Measurements from ENCODE around the gene DESI1.
"Not testable (repeated sequence)": the region's sequence is repeated elsewhere in the genome, so short reads cannot be mapped to it uniquely, and the experiment has no call there.

Gene DESI1

DNA sequence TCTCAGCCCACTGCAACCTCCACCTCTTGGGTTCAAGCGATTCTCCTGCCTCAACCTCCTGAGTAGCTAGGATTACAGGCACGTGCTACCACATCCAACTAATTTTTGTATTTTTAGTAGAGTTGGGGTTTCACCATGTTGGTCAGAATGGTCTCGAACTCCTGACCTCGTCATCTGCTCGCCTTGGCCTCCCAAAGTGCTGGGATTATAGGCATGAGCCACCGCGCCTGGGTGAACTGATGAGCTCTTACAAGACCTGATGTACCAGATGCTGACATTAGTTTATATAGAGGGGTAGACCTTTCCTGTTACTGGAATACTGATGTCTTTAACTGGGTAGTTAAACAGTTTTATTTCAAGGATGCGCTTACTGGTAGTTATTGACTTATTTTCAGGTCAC is 13.8 kb upstream of the DESI1 start:
- not testable (repeated sequence) for DNase-seq (ENCODE audit: low spot score)

DNA sequence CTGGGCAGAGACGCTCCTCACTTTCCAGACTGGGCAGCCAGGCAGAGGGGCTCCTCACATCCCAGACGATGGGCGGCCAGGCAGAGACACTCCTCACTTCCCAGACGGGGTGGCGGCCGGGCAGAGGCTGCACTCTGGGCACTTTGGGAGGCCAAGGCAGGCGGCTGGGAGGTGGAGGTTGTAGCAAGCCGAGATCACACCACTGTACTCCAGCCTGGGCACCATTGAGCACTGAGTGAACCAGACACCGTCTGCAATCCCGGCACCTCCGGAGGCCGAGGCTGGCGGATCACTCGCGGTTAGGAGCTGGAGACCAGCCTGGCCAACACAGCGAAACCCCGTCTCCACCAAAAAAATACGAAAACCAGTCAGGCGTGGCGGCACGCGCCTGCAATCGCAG is 10.8 kb upstream of the DESI1 start:
- DNase-seq (ENCODE audit: low spot score): not testable (repeated sequence)

DNA sequence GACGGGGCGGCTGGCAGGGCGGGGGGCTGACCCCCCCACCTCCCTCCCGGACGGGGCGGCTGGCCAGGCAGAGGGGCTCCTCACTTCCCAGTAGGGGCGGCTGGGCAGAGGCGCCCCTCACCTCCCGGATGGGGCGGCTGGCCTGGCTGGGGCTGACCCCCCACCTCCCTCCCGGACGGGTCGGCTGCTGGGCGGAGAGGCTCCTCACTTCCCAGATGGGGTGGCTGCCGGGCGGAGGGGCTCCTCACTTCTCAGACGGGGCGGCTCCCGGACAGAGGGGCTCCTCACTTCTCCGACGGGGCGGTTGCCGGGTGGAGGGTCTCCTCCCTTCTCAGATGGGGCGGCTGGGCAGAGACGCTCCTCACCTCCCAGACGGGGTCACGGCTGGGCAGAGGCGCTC is 10.3 kb upstream of the DESI1 start:
- DNase-seq (ENCODE audit: low spot score): not testable (repeated sequence)

DNA sequence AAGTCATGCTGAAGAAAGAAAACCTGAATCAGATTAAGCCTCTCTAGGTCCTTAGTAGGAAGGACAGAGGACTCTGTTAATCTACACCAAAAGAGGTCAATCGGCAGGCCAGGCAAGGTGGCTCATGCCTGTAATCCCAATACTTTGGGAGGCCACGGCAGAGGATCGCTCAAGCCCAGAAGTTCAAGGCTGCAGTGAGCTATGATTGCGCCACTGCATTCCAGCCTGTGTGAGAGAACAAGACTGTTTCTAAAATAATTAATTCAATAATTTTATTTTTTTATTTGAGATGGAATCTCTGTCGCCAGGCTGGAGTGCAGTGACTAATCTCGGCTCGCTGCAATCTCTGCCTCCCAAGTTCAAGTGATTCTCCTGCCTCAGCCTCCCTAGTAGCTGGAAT is 4.7 kb upstream of the DESI1 start:
- DNase-seq (ENCODE audit: low spot score): no peak

DNA sequence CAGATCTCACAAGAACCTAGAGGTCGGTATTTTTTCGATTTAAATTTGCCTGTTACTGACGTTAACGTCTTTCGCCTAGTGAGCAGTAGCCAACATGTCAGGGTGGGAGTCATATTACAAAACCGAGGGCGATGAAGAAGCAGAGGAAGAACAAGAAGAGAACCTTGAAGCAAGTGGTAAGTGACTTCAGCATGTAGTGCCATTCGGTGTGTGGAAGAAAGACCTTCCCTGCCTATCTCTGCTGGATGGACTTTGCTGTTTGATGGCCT is 1.0 kb upstream of the DESI1 start:
- no peak for DNase-seq (ENCODE audit: low spot score)

DNA sequence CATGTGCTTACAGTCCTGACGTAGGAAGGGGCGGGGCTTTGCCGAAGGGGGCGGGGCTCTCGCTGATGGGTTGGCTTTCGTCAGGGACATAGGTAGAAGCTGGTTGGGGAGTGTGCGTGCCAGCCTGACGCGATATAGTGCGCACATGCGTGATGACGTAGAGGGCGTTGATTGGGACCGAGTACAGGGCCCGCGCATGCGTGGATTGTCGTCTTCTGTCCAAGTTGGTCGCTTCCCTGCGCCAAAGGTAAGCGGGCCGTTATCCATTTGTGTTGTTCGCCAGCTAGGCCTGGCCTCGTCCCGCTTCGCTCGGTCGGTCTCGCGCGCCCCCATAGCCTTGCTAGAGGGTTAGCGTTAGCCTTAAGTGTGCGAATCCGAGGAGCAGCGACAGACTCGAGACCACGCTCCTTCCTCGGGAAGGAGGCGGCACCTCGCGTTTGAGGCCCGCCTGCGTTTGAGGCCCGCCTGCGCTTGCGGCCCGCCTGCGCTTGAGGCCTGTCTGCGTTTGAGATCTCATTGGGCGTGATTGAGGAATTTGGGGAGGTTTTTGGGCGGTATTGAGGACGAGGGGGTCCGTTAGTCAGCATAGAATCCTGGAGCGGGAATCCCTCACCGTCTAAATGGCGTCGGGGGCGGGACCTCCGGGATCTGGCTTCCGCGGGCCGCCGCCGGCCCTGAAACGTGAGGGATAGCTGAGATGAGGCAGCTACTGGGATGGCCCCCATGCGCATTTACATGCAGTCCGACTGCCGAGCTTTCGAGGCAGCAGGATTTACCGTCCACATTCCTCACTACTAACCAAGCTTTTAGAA is 462 bp upstream of the DESI1 start, which contains the start of gene XRCC6:
Gene XRCC6 (plus strand): TSS at position 197 of the 812 bp plus-strand sequence. CDS start 710 bp downstream, outside the sequence.
- peak; percentile 100 for DNase-seq (ENCODE audit: low spot score)

DNA sequence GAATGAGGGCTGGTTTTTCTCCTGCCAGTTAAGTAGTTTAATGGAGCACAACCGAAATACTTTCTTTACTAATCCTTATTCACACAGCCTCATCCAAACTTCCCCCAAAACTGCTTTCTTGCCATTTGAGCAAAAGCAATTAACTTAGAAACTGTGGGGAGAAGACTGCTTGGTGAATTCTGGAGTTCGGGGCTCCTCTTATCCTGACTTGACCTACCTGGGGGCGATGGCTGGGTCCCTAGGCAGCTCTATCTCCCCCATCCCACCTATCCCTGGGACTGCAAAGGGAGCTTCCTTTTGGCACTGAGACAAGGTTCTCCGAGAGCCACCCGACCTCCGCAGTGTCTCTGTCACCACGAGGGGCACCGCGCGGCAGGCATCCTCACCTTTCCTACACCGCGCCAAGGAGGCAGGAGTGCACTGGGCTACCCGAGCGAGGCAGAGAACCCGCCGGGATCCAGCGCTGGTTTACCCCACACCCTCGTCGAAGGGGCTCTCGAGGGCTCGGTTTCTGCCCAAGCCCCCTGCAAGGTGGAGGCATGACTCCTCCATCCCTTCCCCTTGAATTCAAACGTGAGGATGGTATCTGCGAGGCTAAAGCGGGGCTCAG is 759 bp downstream of the DESI1 start:
- DNase-seq (ENCODE audit: low spot score): no peak

DNA sequence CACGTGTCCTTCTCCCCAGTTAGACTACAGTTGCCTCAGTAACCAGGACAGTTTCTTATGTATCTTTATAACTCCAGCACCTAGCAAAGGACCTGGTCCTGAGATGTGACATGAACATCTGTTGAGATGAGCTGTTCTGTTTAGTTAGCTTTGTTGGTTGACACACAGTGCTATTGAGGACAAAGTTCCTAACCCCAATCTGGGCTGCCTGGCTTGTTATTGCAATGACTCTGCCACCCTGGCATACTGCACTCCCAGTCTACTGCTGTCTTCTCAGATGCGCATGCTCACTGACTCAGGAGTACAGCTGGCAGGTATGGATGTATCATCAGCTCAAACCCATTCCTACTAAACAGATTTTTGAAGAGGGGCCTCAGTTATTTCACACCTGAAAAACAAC is 7.4 kb downstream of the DESI1 start:
- no peak for DNase-seq (ENCODE audit: low spot score)

DNA sequence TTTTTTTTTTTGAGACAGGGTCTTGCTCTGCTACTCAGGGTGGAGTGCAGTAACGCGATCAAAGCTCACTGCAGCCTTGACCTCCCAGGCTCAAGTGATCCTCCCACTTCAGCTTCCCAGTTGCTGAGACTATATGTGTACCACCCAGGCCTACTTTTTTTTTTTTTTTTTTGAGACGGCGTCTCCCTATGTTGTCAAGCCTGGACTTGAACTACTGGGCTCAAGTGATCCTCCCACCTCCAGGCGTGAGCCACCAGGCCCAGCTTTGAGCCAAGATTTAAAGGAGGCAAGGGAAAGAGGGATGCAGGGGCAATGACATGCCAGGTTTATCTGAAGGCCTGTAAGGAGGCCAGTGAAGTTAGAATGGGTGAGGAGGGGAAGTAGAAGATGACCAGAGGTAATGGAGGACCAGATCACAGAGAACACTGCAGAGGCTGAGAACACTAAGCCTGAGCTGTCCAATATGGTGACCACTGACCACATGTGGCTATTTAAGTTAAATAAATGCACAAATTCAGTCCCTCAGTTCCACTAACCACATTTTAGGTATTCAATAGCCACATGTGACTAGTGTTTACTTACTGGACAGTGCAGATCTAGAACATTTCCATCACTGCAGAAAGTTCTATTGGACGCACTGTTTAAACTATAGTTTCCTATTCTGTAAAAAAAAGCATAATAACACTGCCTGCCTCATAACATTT is 8.1 kb downstream of the DESI1 start:
- no peak for DNase-seq (ENCODE audit: low spot score)

DNA sequence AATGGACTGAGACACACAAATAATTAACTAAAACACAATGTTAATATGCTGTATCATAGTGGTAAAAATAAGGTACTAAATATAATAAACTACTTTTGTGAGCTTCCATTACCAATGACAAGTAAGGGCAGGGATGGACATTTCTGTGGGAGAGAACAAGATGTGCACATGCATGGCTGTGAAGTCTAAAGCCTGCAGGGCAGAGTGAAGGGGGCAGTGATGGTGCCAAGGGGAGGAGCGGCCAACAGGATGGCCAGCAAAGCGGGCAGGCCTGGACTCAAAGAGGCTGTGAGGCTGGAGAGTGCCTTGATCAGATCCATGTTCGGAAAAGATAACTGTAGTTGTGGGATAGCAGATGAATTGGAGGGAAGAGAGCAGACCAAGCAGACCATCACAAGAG is 12.5 kb downstream of the DESI1 start:
- no peak for DNase-seq (ENCODE audit: low spot score)

DNA sequence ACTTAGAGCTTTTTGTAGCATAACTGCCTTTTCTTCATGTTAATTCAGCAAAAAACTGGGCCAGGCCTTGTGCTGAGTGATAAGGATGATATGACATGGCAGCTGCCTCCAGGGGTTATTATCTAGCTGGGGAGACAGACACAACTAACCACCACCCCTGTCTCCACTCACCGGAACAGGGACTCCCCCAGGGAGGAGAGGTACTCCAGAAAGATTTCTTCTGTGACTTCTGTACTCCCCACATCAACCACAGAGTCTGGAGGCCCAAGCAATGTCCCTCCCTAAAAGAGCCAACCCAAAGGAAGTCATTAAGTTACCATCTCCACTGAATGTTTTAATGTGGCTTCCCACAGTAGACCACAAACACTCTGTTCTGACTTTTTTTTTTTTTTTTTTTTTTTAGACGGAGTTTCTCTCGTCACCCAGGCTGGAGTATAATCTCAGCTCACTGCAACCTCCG is 16.9 kb downstream of the DESI1 start:
- no peak for DNase-seq (ENCODE audit: low spot score)

DNA sequence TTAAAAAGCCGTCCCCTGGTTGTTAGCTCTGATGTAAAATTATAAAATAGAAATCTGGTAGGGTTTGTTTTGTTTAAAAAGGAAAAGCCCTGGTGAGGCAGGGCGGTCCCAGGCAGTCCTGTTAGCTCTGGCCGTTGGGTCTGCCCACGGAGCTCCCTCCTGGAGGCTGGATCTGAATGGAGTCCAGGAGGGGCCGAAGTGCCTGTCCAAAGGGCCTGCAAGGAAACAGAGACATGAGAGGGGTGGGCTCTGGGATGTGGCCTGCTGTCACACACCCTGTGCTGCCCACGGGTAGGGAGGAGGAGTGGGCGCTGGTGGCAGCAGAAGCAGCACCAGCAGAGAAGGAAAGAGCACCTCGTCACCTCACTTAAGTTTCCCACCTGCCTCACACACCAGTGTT is 19.9 kb downstream of the DESI1 start:
- DNase-seq (ENCODE audit: low spot score): no peak

DNA sequence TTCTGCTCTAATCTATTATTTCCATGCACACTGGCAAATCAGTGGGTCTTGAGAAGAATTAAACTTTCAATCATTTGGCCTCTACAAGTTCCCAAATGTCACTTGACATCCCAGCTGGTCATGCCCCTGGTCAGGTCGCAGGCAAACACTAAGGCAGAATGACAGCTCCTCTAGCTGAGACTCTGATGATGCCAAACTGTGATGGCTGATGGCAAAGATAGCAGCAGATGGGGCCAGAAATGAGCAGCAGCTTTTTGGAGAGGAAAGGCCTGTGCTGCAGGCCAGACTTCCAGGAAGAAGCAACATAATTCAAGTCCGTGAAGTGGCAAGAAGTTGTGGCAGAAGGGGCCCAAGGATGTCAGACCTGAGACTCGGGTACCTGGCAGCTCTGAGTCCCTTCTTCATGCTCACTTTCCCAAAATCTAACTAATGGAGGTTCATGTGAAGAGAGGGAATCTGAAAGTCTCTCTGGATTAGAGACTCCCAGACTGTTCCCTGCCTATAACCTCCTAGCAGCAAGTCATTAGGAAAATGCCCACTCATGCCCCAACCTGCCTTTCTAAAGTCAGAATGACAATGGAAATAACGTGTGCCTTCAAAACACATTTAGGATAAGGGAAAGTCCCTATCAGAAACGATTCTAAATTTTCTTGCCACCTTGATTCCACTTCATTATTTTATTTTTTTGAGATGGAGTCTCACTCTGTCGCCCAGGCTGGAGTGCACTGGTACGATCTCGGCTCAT is 21.8 kb downstream of the DESI1 start:
- no peak for DNase-seq (ENCODE audit: low spot score)

DNA sequence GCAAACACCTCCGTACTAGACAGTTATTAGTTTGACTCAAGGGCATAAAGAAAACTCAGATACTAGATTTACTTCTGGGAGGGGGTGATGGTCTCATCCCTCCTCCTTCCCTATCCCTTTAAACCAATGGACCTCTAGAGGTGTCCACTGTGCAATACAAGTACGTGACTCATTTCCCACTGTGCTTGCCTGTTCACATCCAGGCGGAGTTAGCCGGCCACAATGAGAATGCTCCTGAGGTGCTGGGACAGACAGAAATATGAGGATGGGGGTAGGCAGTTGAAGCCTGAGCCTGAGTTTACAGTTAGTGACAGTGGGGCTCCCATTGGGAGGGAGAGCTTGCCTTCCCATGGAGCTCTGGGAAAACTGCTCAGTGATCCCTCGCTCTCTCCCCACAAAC is 22.8 kb downstream of the DESI1 start:
- DNase-seq (ENCODE audit: low spot score): no peak

DNA sequence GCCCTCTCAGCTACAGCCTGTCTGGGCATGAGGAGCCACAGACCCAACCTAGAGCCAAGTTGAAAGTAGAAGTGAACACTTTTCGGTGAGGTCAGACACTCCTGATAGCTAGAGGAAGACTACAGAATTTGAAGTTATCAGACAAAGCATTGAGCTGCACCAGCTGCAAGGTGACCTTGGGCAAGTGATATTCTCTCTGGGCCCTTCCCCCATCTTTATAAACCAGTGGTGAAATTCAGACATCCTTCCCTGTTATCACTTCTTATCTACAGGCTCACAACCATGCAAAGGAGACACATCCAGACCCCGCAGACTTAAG is 23.2 kb downstream of the DESI1 start:
- no peak for DNase-seq (ENCODE audit: low spot score)

DNA sequence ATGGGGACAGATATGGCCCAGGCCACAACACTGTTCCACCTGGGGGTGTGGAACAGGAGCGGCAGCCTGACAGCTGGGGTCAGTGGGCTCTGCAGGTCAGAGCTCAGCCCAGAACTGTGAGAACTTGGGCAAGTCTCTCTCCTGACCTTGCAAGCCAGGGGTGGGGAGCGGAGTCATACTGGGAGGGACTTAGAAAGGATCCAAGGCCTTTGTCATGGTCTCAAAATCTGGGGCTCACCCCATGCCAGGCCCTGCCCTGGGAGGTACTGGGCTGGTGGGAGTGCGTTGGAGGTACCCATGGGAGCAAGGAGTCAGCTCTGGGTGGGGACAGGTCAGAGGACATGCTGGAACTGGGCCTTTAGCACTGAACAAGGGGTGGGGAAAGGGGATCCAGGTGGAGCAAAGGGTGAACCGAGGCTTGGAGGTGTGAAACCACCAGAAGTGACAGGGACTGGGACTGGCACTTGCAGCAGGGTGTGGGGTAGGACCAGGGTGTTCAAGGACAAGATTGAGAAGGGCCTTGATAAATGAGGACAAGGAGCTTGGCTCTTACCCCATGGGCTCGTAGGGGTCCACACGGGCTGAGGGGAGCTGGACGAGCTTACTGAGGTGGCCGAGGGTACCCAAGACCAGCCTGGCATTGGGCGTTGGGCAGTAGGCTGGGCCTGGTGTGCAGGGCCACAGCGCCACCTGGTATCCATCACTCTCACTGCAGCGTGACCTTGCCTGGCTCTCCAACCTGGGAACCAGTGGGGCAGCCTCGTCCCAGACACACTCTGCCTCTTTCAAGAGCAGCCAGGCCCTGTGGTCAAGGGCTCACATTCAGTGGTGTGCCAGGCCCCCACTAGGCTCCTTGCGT is 23.8 kb downstream of the DESI1 start:
- DNase-seq (ENCODE audit: low spot score): no peak

DNA sequence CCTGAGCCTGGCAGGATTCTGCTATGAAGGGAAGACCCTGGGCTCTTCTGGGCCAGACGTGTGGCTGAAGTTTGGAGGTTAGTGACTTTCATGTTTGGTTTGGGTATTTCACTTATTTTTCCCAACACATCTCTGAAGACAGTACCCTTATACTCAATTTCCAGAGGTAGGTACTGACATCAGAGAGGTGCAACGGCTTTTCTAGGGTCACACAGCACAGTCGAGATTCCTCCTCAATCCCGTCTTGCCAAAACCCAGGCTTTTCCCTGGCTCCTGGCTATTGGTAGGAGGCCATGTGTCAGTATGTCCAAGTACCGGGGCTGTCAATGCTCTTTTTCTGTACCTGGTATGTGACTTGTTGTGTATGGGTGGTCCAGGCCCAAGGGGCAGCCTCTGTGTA is 25.1 kb downstream of the DESI1 start:
- DNase-seq (ENCODE audit: low spot score): no peak

DNA sequence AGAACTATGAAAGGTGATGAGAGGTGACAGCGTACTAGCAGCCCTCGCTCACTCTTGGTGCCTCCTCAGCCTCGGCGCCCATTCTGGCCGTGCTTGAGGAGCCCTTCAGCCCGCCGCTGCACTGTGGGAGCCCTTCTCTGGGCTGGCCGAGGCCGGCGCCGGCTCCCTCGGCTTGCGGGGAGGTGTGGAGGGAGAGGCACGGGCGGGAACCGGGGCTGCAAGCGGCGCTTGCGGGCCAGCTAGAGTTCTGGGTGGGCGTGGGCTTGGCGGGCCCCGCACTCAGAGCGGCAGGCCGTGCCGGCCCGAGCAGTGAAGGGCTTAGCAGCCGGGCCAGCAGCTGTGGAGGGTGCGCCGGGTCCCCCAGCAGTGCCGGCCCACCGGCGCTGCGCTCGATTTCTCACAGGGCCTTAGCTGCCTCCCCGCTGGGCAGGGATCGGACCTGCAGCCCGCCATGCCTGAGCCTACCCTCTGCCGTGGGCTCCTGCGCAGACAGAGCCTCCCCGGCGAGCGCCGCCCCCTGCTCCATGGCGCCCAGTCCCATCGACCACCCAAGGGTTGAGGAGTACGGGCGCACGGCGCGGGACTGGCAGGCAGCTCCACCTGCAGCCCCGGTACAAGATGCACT is 27.4 kb downstream of the DESI1 start:
- DNase-seq (ENCODE audit: low spot score): not testable (repeated sequence)

DNA sequence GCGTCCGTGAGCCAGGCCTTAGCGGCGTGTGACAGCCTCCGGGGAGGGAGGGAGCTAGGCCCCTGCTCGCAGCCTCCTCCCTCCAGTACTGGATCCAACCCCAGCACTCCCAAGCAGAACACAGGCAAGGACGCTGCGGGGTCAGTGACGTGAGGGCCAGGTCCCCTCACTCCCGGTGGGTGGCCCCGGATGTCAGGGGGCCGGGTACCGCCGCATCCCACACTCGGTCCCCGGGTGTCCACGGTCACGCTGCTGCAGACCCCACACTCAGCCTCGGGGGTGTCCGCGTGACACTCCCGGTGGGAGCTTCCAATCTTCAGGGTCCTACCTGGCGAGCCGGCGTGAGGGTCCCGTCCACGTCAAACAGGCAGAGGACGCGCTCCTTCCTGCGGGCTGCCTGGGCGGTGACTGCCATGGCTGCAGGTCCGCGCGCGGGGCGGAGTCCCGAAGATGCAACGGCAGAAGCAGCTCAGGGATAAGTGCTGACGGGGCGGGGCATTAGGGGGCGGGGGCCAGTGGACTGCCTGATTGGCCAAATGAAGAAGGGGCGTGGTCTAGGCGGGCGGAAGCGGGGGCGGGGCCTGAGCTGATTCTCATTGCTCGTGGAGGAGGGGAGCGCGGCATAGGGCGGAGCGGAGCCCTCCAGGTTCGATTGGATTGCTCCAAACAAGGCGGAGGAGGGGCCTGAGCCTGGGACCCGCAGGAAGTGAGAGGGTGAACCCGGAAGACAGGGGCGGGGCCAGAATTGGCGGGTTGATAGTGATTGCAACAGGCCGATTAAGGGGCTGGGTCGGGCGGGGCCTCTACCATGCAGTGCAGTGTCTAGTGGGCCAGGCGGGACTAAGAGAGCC is 31.2 kb downstream of the DESI1 start, which contains the start of gene PMM1:
Gene PMM1 (minus strand): TSS at position 450 of the 851 bp plus-strand sequence. CDS start 35 bp downstream, at position 415.
- DNase-seq (ENCODE audit: low spot score): peak; percentile 100

DNA sequence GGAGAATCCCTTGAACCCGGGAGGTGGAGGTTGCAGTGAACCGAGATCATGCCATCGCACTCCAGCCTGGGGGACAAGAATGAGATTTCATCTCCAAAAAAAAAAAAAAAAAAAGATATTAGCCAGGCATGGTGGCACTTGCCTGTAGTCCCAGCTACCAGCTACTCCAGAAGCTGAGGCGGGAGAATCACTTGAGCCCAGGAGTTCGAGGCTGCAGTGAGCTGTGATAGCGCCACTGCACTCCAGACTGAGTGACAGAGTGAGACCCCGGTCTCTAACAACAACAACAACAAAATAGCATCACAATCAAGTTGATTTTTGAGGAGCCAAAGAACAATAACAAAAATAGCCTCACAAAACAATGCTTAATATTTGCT is 33.5 kb downstream of the DESI1 start:
- DNase-seq (ENCODE audit: low spot score): no peak
